ENCODE results near the gene RNU6-1. TPM values are rescaled to one million over a fixed set of nuclear protein-coding genes. Genes with fewer than 3 reads are reported as not detected.

Gene RNU6-1
- polyA plus RNA-seq, 2 of the 4 experiments (the other 2 are of a cell fraction), result not detected

DNA sequence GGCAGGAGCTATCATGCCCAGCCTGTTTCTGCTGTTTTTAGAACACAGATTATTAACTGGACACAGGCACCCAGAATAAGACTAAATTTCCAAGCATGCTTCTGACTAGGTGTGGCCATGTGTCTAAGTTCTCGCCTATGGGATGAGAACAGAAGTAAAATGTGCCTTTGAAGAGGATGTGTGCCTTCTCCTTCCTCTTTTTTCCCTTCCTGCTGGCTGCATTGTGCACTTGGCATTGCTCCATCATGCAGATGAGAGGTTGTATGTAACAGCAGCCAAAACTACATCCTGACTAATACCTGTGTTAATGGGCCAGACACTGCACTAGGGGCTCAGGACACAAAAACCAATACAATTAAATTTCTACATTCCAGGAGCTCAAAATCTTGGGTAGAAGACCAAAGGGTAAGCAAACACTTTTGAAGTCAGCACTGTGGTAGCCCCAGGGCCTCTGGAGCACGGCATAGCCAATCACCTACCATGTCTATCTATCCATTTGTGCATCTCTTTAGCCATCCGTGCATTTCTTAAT, 40.9 kb upstream of the RNU6-1 start:
- Histone ChIP-seq H3K4me2 (peak overlapping the region; percentile 11; the same call in 1 of the 3 replicates), H3K27ac (peak overlapping the region; percentile 84 to 93; a peak in 5 of 6 replicates), H3K9me3 (no peaks in the 10 kb centered on the region), H3K4me3 (no peak overlapping the region), H3K4me1 (peaks cover 47% of the 10 kb centered on the region)
- TF ChIP-seq JUNB (IDR thresholded peaks at IDR 0.05) (no peak), BHLHE40 (IDR thresholded peaks at IDR 0.05; ENCODE audit: low read depth, low read length) (0 out of 2 replicates have a peak, but pooled peaks have one; percentile 5)
- FAIRE-seq, result no peak
- WGBS (ENCODE audit: missing lambda C conversion rate), result 69% methylated on average over 3 of the region's 3 CpGs
- CTCF ChIA-PET, result interaction anchor here (9.4 kb wide), 1 partner anchor 18 kb away, joined by 76 read pairs; no protein-coding TSS in a partner anchor
- ATAC-seq, result no peak
- peak in 1 of 2 experiments; percentile 30 for DNase-seq (ENCODE audit: low read depth in 1 of 2, low spot score in 1 of 2)
- POLR2A ChIA-PET, result interaction anchor here (1.0 kb wide), 1 partner anchor 34 kb away, joined by 3 read pairs; no protein-coding TSS in a partner anchor

DNA sequence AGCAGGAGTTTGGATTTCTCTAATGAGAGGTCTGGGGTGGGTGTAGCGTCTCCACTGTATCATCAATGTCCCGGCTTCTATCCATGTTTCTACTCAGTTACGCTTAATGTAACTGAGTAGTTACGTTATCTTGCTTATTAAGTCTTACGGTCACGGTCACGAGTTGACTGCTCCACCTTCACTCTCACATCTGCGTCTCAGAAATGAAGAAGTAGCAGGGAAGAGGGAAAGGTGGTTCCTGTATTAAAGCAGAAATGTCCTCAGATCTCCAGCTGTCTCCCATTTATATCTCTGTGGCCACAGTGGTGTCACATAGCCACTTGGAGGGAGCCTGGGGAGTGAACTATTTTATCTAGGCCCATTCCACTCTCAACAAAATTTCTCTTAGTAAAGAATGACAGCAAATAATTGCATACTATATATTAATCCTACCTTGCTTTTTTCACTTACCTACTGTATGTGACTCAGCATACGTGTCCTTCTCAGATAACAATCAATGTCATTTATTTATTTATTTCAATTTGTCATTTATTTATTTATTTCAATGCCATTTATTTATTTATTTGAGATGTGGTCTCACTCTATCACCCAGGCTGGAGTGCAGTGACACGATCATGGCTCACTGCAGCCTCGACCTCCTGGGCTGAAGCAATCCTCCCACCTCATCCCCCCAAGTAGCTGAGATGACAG, 39.7 kb upstream of the RNU6-1 start:
- Histone ChIP-seq H3K27ac (peak overlapping the region; percentile 84 to 93; a peak in 4 of 6 replicates), H3K4me3 (no peak overlapping the region), H3K4me1 (peaks cover 40% of the 10 kb centered on the region), H3K9me3 (no peaks in the 10 kb centered on the region), H3K4me2 (no peak overlapping the region)
- TF ChIP-seq POLR2AphosphoS2 (conservative IDR thresholded peaks at IDR 0.05; ENCODE audit: low read length) (no peak), EP300 (IDR thresholded peaks at IDR 0.05) (no peak), RARB (CRISPR knock-in tag; IDR thresholded peaks at IDR 0.05) (no peak), RFX5 (IDR thresholded peaks at IDR 0.05) (no peak), FOSL2 (IDR thresholded peaks at IDR 0.05) (no peak), FOSL2 (CRISPR knock-in tag; IDR thresholded peaks at IDR 0.05) (no peak), ZC3H11A (IDR thresholded peaks at IDR 0.05) (peak; percentile 51), BHLHE40 (IDR thresholded peaks at IDR 0.05; ENCODE audit: low read depth, low read length) (no peak)
- ATAC-seq (no peak), DNase-seq (ENCODE audit: low read depth in 1 of 2, low spot score in 1 of 2) (no peak), FAIRE-seq (no peak)
- 93% methylated on average over 11 of the region's 11 CpGs for WGBS (ENCODE audit: missing lambda C conversion rate)
- ChIA-PET CTCF (interaction anchor here (0.8 to 9.4 kb wide), 3 partner anchors 16 to 38 kb away, joined by 3 to 76 read pairs (median 3); no protein-coding TSS in a partner anchor), POLR2A (interaction anchor here (1.0 kb wide), 1 partner anchor 35 kb away, joined by 3 read pairs; no protein-coding TSS in a partner anchor)

DNA sequence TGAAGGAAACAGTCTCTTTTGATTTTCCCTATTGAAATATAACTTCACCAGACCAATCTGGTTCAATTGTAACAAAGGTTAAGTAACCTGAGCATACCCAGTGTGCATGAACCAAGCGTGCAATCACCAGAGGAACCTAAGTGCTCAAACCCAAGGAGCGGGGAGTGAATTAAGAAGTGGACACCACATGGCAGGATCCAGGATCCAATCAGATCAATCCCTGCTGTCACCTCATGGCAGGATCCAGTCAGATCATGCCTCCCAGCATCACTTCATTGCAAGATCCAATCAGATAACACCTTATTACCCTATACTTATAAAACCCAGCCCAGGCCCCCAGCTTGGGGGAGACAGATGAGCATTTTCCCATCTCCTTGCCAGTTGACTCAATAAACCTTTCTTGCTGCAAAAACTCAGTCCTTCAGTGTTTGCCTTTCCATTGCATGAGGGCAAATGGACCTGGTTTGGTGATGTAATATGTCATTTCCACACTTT, 38.9 kb upstream of the RNU6-1 start:
- ChIA-PET CTCF (interaction anchor here (0.8 to 1.1 kb wide), 3 partner anchors 12 to 39 kb away, joined by 3 read pairs; no protein-coding TSS in a partner anchor), POLR2A (no interaction called here)
- FAIRE-seq (no peak), ATAC-seq (no peak; a peak in 1 of 6 replicates), DNase-seq (ENCODE audit: low read depth in 1 of 2, low spot score in 1 of 2) (peak in 1 of 2 experiments; percentile 57)
- WGBS (ENCODE audit: missing lambda C conversion rate), result 91% methylated on average over 2 of the region's 2 CpGs
- Histone ChIP-seq H3K4me3 (no peak overlapping the region), H3K4me2 (no peak overlapping the region), H3K4me1 (peaks cover 33% of the 10 kb centered on the region), H3K27ac (no peak overlapping the region; a peak in 1 of 6 replicates), H3K9me3 (no peaks in the 10 kb centered on the region)
- TF ChIP-seq HOXA7 (CRISPR knock-in tag; IDR thresholded peaks at IDR 0.05) (no peak), PHF8 (IDR thresholded peaks at IDR 0.05; ENCODE audit: borderline replicate concordance, low read depth) (no peak), KDM5A (IDR thresholded peaks at IDR 0.05) (no peak), SMC3 (IDR thresholded peaks at IDR 0.05) (no peak), ZC3H11A (IDR thresholded peaks at IDR 0.05) (no peak), MAFK (IDR thresholded peaks at IDR 0.05; ENCODE audit: partially characterized antibody) (no peak), JUN (IDR thresholded peaks at IDR 0.05) (no peak), CEBPB (IDR thresholded peaks at IDR 0.05) (no peak), TP53 (CRISPR knock-in tag; IDR thresholded peaks at IDR 0.05) (no peak), HOXB13 (CRISPR knock-in tag; IDR thresholded peaks at IDR 0.05; ENCODE audit: low read depth) (no peak), ZFP36 (IDR thresholded peaks at IDR 0.05; ENCODE audit: borderline replicate concordance, partially characterized antibody) (no peak), RAD21 (conservative IDR thresholded peaks at IDR 0.05 in 1 of 2, IDR thresholded peaks at IDR 0.05 in 1 of 2) (no peak), HOXB5 (CRISPR knock-in tag; IDR thresholded peaks at IDR 0.05) (no peak), CHD4 (IDR thresholded peaks at IDR 0.05; ENCODE audit: borderline replicate concordance) (no peak), POLR2A (IDR thresholded peaks at IDR 0.05; ENCODE audit: low read length) (no peak), CBX8 (IDR thresholded peaks at IDR 0.05) (no peak), ZSCAN20 (CRISPR knock-in tag; IDR thresholded peaks at IDR 0.05) (no peak), HEYL (CRISPR knock-in tag; IDR thresholded peaks at IDR 0.05) (no peak)
- TF ChIP-seq, protein P1, sequence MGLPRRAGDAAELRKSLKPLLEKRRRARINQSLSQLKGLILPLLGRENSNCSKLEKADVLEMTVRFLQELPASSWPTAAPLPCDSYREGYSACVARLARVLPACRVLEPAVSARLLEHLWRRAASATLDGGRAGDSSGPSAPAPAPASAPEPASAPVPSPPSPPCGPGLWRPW (IDR thresholded peaks at IDR 0.05), result no peak
- TF ChIP-seq, protein P2, sequence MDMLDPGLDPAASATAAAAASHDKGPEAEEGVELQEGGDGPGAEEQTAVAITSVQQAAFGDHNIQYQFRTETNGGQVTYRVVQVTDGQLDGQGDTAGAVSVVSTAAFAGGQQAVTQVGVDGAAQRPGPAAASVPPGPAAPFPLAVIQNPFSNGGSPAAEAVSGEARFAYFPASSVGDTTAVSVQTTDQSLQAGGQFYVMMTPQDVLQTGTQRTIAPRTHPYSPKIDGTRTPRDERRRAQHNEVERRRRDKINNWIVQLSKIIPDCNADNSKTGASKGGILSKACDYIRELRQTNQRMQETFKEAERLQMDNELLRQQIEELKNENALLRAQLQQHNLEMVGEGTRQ (IDR thresholded peaks at IDR 0.05), result no peak
